HepG2 (cell line): ENCODE data around the gene ASNS. TPM values are rescaled to one million over a fixed set of nuclear protein-coding genes. Genes with fewer than 3 reads are reported as not detected.

ENCODE experiments used
- CBX1 ChIP-seq: IDR thresholded peaks from one replicate; pipeline ENCODE4 v1.6.1; 2016; ENCODE audit warnings: antibody characterized with exemption, low read depth
- CBX5 ChIP-seq: sonication (generic); formaldehyde crosslinking; IDR thresholded peaks from 2 replicates; pipeline ENCODE4 v1.4.0; 2020; ENCODE audit warnings: missing genetic modification reagents, borderline replicate concordance
- ELF3 ChIP-seq: IDR thresholded peaks from 2 replicates; pipeline ENCODE4 v1.6.1; 2016; ENCODE audit warnings: missing genetic modification reagents, missing compliant biosample characterization
- FOSL2 ChIP-seq: sonication (generic); formaldehyde crosslinking; IDR thresholded peaks from 2 replicates; pipeline ENCODE4 v1.4.0; 2020; ENCODE audit warnings: missing genetic modification reagents
- FOXA1 ChIP-seq, 2 experiments: fragments of 450-650 bp in 1 of 2; sonication (generic) in 1 of 2; formaldehyde crosslinking in 1 of 2; IDR thresholded peaks; 2 replicates each; pipeline versions ENCODE4 v1.4.0 to v1.6.1; 2016 to 2020; ENCODE audit warnings: missing genetic modification reagents in 1 of 2
- HHEX ChIP-seq: IDR thresholded peaks from 2 replicates; pipeline ENCODE4 v1.6.1; 2016; ENCODE audit warnings: control low read depth
- NFRKB ChIP-seq: fragments of 450-650 bp; IDR thresholded peaks from 2 replicates; pipeline ENCODE4 v1.6.1; 2017
- PAWR ChIP-seq: sonication (generic); formaldehyde crosslinking; IDR thresholded peaks from 2 replicates; pipeline ENCODE4 v1.4.0; 2020; ENCODE audit warnings: missing genetic modification reagents, mild to moderate bottlenecking, borderline replicate concordance
- SAFB2 ChIP-seq: sonication (generic); formaldehyde crosslinking; IDR thresholded peaks from 2 replicates; pipeline ENCODE4 v1.5.1; 2020; ENCODE audit warnings: missing genetic modification reagents, low read depth, mild to moderate bottlenecking, borderline replicate concordance
- SALL2 ChIP-seq: sonication (generic); formaldehyde crosslinking; IDR thresholded peaks from 2 replicates; pipeline ENCODE4 v1.8.1; 2023; ENCODE audit warnings: mild to moderate bottlenecking, missing genetic modification reagents, inconsistent platforms
- SSRP1 ChIP-seq: IDR thresholded peaks from 2 replicates; pipeline ENCODE4 v1.6.1; 2016; ENCODE audit warnings: control low read depth
- SUZ12 ChIP-seq: fragments of 150-350 bp; IDR thresholded peaks from 2 replicates; pipeline ENCODE4 v1.6.1; 2014; ENCODE audit warnings: low read depth, low read length
- TAF15 ChIP-seq: fragments of 200-400 bp; formaldehyde crosslinking; IDR thresholded peaks from one replicate; pipeline ENCODE4 v1.6.1; 2018; ENCODE audit warnings: mild to moderate bottlenecking, low read depth, low read length; ENCODE audit not compliant: poor library complexity, severe bottlenecking
- TMF1 ChIP-seq: sonication (generic); formaldehyde crosslinking; IDR thresholded peaks from 2 replicates; pipeline ENCODE4 v1.8.1; 2022; ENCODE audit warnings: low read depth, missing genetic modification reagents
- ZFYVE20 ChIP-seq: sonication (generic); formaldehyde crosslinking; IDR thresholded peaks from 2 replicates; pipeline ENCODE4 v1.8.0; 2023; ENCODE audit warnings: low read depth, mild to moderate bottlenecking, moderate library complexity, missing genetic modification reagents, borderline replicate concordance
- ZNF329 ChIP-seq: sonication (generic); formaldehyde crosslinking; IDR thresholded peaks from 2 replicates; pipeline ENCODE4 v1.9.0; 2021; ENCODE audit warnings: low read depth, mild to moderate bottlenecking, missing genetic modification reagents
- ZNF484 ChIP-seq: sonication (generic); formaldehyde crosslinking; IDR thresholded peaks from 2 replicates; pipeline ENCODE4 v1.5.1; 2020; ENCODE audit warnings: mild to moderate bottlenecking, low read depth, missing genetic modification reagents, borderline replicate concordance
- ZNF674 ChIP-seq: sonication (generic); formaldehyde crosslinking; IDR thresholded peaks from 2 replicates; pipeline ENCODE4 v1.5.0; 2020; ENCODE audit warnings: low read depth, mild to moderate bottlenecking, missing genetic modification reagents
- ZNF761 ChIP-seq: sonication (generic); formaldehyde crosslinking; conservative IDR thresholded peaks from 2 replicates; pipeline ENCODE4 v1.4.0; 2020; ENCODE audit warnings: mild to moderate bottlenecking, missing genetic modification reagents
- polyA plus RNA-seq, 8 experiments: library from polyadenylated mRNA; depleted of rRNA in 3 of 8; stranded (reverse) in 7 of 8; unstranded in 1 of 8; fragments of >200 nt; fragmentation: Illumina TruSeq in 4 of 8; extraction: Trizol in 4 of 8; gene quantifications; 2 replicates each; pipeline versions ENCODE4 v1.2.1 to v1.2.3, GENCODE V29; 2011 to 2016; ENCODE audit warnings: low read depth in 4 of 8, missing spikeins in 1 of 8, mixed read lengths in 1 of 8; ENCODE audit not compliant: insufficient read depth in 1 of 8
- total RNA-seq, 5 experiments: library from RNA; depleted of rRNA; stranded (reverse); fragments of >200 nt; fragmentation: Illumina TruSeq; extraction: Trizol; gene quantifications; 2 replicates each; pipeline ENCODE4 v1.2.3, GENCODE V29; 2016; ENCODE audit warnings: low read depth in 1 of 5
- TF ChIP-seq, protein P1 (sequence below): sonication (generic); formaldehyde crosslinking; IDR thresholded peaks from 2 replicates; pipeline ENCODE4 v1.4.0; 2020; ENCODE audit warnings: missing genetic modification reagents, borderline replicate concordance
- TF ChIP-seq, protein P2 (sequence below): sonication (generic); formaldehyde crosslinking; IDR thresholded peaks from 2 replicates; pipeline ENCODE4; 2020; ENCODE audit warnings: missing genetic modification reagents, mild to moderate bottlenecking, borderline replicate concordance

ASNS gene
- total and polyA plus RNA-seq, 2 of the 13 experiments (the other 11 are each of a cell fraction or from before 2014, with no cell fraction given), result 55.0 to 75.1 TPM

DNA sequence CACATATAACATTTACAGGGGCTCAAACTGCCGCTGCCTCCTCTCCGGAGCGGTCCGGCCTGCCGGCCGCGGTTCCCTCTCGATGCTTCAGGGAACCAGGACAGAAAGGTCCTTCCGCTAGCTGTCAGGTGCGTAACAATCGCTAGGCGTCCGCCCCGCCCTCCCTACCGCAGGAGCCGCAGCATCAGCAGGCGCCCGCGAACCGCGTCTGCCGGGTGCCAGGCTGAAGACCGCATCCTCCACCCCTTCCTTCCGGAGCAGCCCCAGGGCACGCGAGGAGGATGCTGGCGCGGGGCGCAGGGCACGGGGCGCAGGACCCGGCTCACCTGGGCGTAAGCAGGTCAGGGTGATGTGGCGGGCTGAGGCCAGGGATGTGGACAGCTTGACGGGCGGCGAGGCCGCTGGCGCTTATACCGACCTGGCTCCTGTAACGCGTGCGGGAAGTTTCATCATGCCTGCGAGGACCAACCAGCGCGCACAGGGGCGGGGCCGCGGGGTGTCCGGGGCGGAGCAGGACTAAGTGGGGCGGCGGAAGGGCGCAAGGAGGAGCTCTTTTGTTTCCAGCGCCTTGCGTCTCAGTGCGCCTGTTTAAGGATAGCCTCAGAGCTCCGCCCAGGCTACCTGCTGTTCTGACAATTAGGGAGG lies at the start of gene ASNS (continued):
- TF ChIP-seq, protein P1, sequence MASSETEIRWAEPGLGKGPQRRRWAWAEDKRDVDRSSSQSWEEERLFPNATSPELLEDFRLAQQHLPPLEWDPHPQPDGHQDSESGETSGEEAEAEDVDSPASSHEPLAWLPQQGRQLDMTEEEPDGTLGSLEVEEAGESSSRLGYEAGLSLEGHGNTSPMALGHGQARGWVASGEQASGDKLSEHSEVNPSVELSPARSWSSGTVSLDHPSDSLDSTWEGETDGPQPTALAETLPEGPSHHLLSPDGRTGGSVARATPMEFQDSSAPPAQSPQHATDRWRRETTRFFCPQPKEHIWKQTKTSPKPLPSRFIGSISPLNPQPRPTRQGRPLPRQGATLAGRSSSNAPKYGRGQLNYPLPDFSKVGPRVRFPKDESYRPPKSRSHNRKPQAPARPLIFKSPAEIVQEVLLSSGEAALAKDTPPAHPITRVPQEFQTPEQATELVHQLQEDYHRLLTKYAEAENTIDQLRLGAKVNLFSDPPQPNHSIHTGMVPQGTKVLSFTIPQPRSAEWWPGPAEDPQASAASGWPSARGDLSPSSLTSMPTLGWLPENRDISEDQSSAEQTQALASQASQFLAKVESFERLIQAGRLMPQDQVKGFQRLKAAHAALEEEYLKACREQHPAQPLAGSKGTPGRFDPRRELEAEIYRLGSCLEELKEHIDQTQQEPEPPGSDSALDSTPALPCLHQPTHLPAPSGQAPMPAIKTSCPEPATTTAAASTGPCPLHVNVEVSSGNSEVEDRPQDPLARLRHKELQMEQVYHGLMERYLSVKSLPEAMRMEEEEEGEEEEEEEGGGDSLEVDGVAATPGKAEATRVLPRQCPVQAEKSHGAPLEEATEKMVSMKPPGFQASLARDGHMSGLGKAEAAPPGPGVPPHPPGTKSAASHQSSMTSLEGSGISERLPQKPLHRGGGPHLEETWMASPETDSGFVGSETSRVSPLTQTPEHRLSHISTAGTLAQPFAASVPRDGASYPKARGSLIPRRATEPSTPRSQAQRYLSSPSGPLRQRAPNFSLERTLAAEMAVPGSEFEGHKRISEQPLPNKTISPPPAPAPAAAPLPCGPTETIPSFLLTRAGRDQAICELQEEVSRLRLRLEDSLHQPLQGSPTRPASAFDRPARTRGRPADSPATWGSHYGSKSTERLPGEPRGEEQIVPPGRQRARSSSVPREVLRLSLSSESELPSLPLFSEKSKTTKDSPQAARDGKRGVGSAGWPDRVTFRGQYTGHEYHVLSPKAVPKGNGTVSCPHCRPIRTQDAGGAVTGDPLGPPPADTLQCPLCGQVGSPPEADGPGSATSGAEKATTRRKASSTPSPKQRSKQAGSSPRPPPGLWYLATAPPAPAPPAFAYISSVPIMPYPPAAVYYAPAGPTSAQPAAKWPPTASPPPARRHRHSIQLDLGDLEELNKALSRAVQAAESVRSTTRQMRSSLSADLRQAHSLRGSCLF (CRISPR knock-in tag), result no peak
- TF ChIP-seq PAWR (CRISPR knock-in tag) (no peak), CBX5 (CRISPR knock-in tag) (peak; percentile 94), FOXA1 (IDR thresholded peaks at IDR 0.05) (no peak), FOXA1 (CRISPR knock-in tag; IDR thresholded peaks at IDR 0.05) (no peak), SALL2 (CRISPR knock-in tag) (peak; percentile 91), ZNF484 (no peak), HHEX (CRISPR knock-in tag) (no peak), ZNF761 (peak; percentile 72; the same call in 1 of the 2 replicates), ZNF329 (CRISPR knock-in tag) (no peak), SAFB2 (CRISPR knock-in tag) (0 out of 2 replicates have a peak, but pooled peaks have one; percentile 40), FOSL2 (CRISPR knock-in tag) (peak; percentile 46; the same call in 1 of the 2 replicates), SUZ12 (no peak), SSRP1 (CRISPR knock-in tag) (no peak), CBX1 (no peak), TMF1 (peak; percentile 87; the same call in 1 of the 2 replicates), ZNF674 (CRISPR knock-in tag) (no peak), ZFYVE20 (CRISPR knock-in tag) (no peak), NFRKB (no peak), TAF15 (no peak), ELF3 (no peak; the same call in 1 of the 2 replicates)
- TF ChIP-seq, protein P2, sequence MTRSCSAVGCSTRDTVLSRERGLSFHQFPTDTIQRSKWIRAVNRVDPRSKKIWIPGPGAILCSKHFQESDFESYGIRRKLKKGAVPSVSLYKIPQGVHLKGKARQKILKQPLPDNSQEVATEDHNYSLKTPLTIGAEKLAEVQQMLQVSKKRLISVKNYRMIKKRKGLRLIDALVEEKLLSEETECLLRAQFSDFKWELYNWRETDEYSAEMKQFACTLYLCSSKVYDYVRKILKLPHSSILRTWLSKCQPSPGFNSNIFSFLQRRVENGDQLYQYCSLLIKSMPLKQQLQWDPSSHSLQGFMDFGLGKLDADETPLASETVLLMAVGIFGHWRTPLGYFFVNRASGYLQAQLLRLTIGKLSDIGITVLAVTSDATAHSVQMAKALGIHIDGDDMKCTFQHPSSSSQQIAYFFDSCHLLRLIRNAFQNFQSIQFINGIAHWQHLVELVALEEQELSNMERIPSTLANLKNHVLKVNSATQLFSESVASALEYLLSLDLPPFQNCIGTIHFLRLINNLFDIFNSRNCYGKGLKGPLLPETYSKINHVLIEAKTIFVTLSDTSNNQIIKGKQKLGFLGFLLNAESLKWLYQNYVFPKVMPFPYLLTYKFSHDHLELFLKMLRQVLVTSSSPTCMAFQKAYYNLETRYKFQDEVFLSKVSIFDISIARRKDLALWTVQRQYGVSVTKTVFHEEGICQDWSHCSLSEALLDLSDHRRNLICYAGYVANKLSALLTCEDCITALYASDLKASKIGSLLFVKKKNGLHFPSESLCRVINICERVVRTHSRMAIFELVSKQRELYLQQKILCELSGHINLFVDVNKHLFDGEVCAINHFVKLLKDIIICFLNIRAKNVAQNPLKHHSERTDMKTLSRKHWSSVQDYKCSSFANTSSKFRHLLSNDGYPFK (CRISPR knock-in tag), result peak; percentile 61; the same call in 1 of the 2 replicates
